Osteocyte (in vitro differentiated cells): ENCODE data around the gene CLTA. TPM values are rescaled to one million over a fixed set of nuclear protein-coding genes. Genes with fewer than 3 reads are reported as not detected.

Experiments
- DNase-seq: peaks from one replicate; pipeline ENCODE4 v3.0.0; 2021; ENCODE audit warnings: mixed read lengths; ENCODE audit not compliant: unreplicated experiment; ENCODE audit errors: extremely low spot score
- H3K27ac Mint-ChIP-seq: one replicate; pipeline ENCODE4 v1.8.0; 2021; ENCODE audit warnings: mild to moderate bottlenecking, mixed read lengths; ENCODE audit not compliant: unreplicated experiment
- H3K27me3 Mint-ChIP-seq: one replicate; pipeline ENCODE4 v1.8.0; 2021; ENCODE audit warnings: mixed read lengths; ENCODE audit not compliant: unreplicated experiment
- H3K36me3 Mint-ChIP-seq: one replicate; pipeline ENCODE4 v1.8.0; 2021; ENCODE audit warnings: mixed read lengths; ENCODE audit not compliant: unreplicated experiment
- H3K4me1 Mint-ChIP-seq: one replicate; pipeline ENCODE4 v1.8.0; 2021; ENCODE audit warnings: mixed read lengths; ENCODE audit not compliant: unreplicated experiment
- H3K4me3 Mint-ChIP-seq: one replicate; pipeline ENCODE4 v1.8.0; 2021; ENCODE audit warnings: mild to moderate bottlenecking, moderate library complexity, mixed read lengths; ENCODE audit not compliant: unreplicated experiment
- H3K9me3 Mint-ChIP-seq: one replicate; pipeline ENCODE4 v1.8.0; 2021; ENCODE audit warnings: mixed read lengths; ENCODE audit not compliant: unreplicated experiment
- CTCF ChIP-seq: fragments of 200-600 bp; sonication (generic); IDR thresholded peaks from 2 replicates; pipeline ENCODE4 v1.5.0; 2021; ENCODE audit warnings: antibody characterized with exemption, mild to moderate bottlenecking, moderate library complexity
- total RNA-seq: library from RNA; stranded (reverse); gene quantifications from 2 replicates; pipeline ENCODE4 v1.2.1, GENCODE V29; 2021

The CLTA gene
- total RNA-seq, 1 donor from 2014 or later: 260 TPM

- H3K36me3 Mint-ChIP-seq: no peaks in the 10 kb centered on the region
- no peak within 1 kb of the TSS for H3K4me3 Mint-ChIP-seq
- no peak within 1 kb of the TSS for H3K27ac Mint-ChIP-seq
- no peaks in the 10 kb centered on the region for H3K9me3 Mint-ChIP-seq
- no peak for DNase-seq
- no peak for TF ChIP-seq CTCF
- peaks cover 22% of the 10 kb centered on the region for H3K4me1 Mint-ChIP-seq
- H3K27me3 Mint-ChIP-seq: no peaks in the 10 kb centered on the region
Measured at GRCh38 chr9:36169166-36169565, 21.6 kb upstream of the CLTA start, which contains the start of gene CCIN. CCIN (plus strand) TSS chr9:36169388; CDS start chr9:36169503, 115 bp downstream.

GRCh38 chr9:36169708-36170107, 21.0 kb upstream of the CLTA start:
- peaks cover 19% of the 10 kb centered on the region for H3K4me1 Mint-ChIP-seq
- H3K36me3 Mint-ChIP-seq: no peaks in the 10 kb centered on the region
- no peaks in the 10 kb centered on the region for H3K27me3 Mint-ChIP-seq
- no peaks in the 10 kb centered on the region for H3K9me3 Mint-ChIP-seq
- no peak overlapping the region for H3K4me3 Mint-ChIP-seq
- no peak for DNase-seq
- H3K27ac Mint-ChIP-seq: no peak overlapping the region
- no peak for TF ChIP-seq CTCF

- no peak for TF ChIP-seq CTCF
- no peak overlapping the region for H3K27ac Mint-ChIP-seq
- no peaks in the 10 kb centered on the region for H3K9me3 Mint-ChIP-seq
- peaks cover 11% of the 10 kb centered on the region for H3K4me1 Mint-ChIP-seq
- DNase-seq: no peak
- no peaks in the 10 kb centered on the region for H3K36me3 Mint-ChIP-seq
- H3K4me3 Mint-ChIP-seq: no peak overlapping the region
- H3K27me3 Mint-ChIP-seq: no peaks in the 10 kb centered on the region
Measured at GRCh38 chr9:36170531-36170930, 20.2 kb upstream of the CLTA start.

GRCh38 chr9:36173861-36174260, 16.9 kb upstream of the CLTA start:
- no peaks in the 10 kb centered on the region for H3K27me3 Mint-ChIP-seq
- no peak for TF ChIP-seq CTCF

GRCh38 chr9:36174271-36174670, 16.4 kb upstream of the CLTA start:
- TF ChIP-seq CTCF: no peak
- Mint-ChIP-seq H3K9me3 (no peaks in the 10 kb centered on the region), H3K27me3 (peaks cover 2% of the 10 kb centered on the region), H3K4me1 (no peaks in the 10 kb centered on the region), H3K4me3 (no peak overlapping the region), H3K36me3 (no peaks in the 10 kb centered on the region), H3K27ac (no peak overlapping the region)
- no peak for DNase-seq

More at GRCh38 chr9:36173861-36174260, 16.9 kb upstream of the CLTA start:
- H3K9me3 Mint-ChIP-seq: no peaks in the 10 kb centered on the region
- DNase-seq: no peak
- H3K4me1 Mint-ChIP-seq: no peaks in the 10 kb centered on the region
- no peaks in the 10 kb centered on the region for H3K36me3 Mint-ChIP-seq
- no peak overlapping the region for H3K27ac Mint-ChIP-seq
- no peak overlapping the region for H3K4me3 Mint-ChIP-seq
